PC-9 (cell line): ENCODE results near the gene COPG1.

Source experiments
- CTCF ChIP-seq: fragments of 200-600 bp; sonication (generic); conservative IDR thresholded peaks from 2 replicates; pipeline ENCODE4 v1.6.1; 2017; ENCODE audit warnings: mixed run types, antibody characterized with exemption, mild to moderate bottlenecking, moderate library complexity
- EZH2 ChIP-seq: fragments of 200-600 bp; sonication (generic); IDR thresholded peaks from 2 replicates; pipeline ENCODE4 v1.8.0; 2017; ENCODE audit warnings: antibody characterized with exemption, low read depth

- TF ChIP-seq EZH2 (no peak), CTCF (no peak)
These were observed 24.4 kb upstream of the COPG1 start for GRCh38 chr3:129224984-129225393.
